Uterus (tissue), 4 donors: ENCODE data around the gene MSMP. TPM values are rescaled to one million over a fixed set of nuclear protein-coding genes. Genes with fewer than 3 reads are reported as not detected.
A peak's percentile ranks its signal among the peaks of the same experiment; 100 is the strongest.

Experiments used
- DNase-seq, 2 donors: peaks; one replicate each; pipeline ENCODE4 v3.0.0-alpha.2; 2019 to 2020
- H3K27ac ChIP-seq, 2 donors: fragments of 200-600 bp; sonication (generic); 1 replicate in 1 of 2; 2 replicates in 1 of 2; pipeline ENCODE4 v1.5.1; 2016 to 2018
- H3K27me3 ChIP-seq, 2 donors: fragments of 200-600 bp; sonication (generic); one replicate each; pipeline ENCODE4 v1.5.1; 2018 to 2019; ENCODE audit warnings: control low read depth in 1 of 2
- H3K36me3 ChIP-seq, 2 donors: fragments of 200-600 bp; sonication (generic); one replicate each; pipeline ENCODE4 v1.5.1; 2019; ENCODE audit warnings: control low read depth in 1 of 2
- H3K4me1 ChIP-seq, 2 donors: fragments of 200-600 bp; sonication (generic); one replicate each; pipeline ENCODE4 v1.5.1; 2018 to 2019; ENCODE audit warnings: control low read depth in 1 of 2
- H3K4me3 ChIP-seq, 2 donors: fragments of 200-600 bp; sonication (generic); 1 replicate in 1 of 2; 2 replicates in 1 of 2; pipeline ENCODE4 v1.5.1; 2018 to 2019; ENCODE audit warnings: mild to moderate bottlenecking in 1 of 2
- H3K9me3 ChIP-seq, 2 donors: fragments of 200-600 bp; sonication (generic); one replicate each; pipeline ENCODE4 v1.5.1; 2019; ENCODE audit warnings: control low read depth in 1 of 2
- CTCF ChIP-seq, 4 experiments: fragments of 200-600 bp in 2 of 4; fragments of 450-650 bp in 2 of 4; sonication (generic) in 2 of 4; IDR thresholded peaks; one replicate each; pipeline ENCODE4 v1.5.1; 2016 to 2019; ENCODE audit warnings: antibody characterized with exemption in 4 of 4, mild to moderate bottlenecking in 2 of 4, moderate library complexity in 1 of 4
- POLR2A ChIP-seq, 2 donors: fragments of 450-650 bp; IDR thresholded peaks; one replicate each; pipeline ENCODE4 v1.6.1; 2016; ENCODE audit warnings: antibody characterized with exemption in 2 of 2, mild to moderate bottlenecking in 1 of 2, moderate library complexity in 1 of 2
- intact Hi-C: fragments of 100-400 bp; cut with DNase I; formaldehyde crosslinking; loops from one replicate; pipeline ENCODE4 v1.15.1; 2023; ENCODE audit warnings: low total_unique reads
- total RNA-seq, 4 donors: library from RNA; depleted of rRNA in 3 of 4; stranded (reverse); fragments of >200 nt in 3 of 4; gene quantifications; one replicate each; pipeline versions ENCODE4 v1.1.0 to v1.2.4, GENCODE V29; 2014 to 2023
- donor health status: DM: yes; HTN: yes; CAD: no.

Gene MSMP
- total RNA-seq, 4 donors from 2014 or later: not detected

GRCh38 chr9:35748858-35749514 lies 5.1 kb downstream of the MSMP start, which contains the start of the genes GBA2 and RGP1:
Gene GBA2, minus strand, starts transcription at chr9:35749228. Its CDS starts 524 bp downstream, at chr9:35748704.
Gene RGP1, plus strand, starts transcription at chr9:35749287. Its CDS starts 469 bp downstream, at chr9:35749756.
- no peaks in the 10 kb centered on the region for H3K9me3 ChIP-seq
- TF ChIP-seq CTCF (IDR thresholded peaks at IDR 0.05): peak in 2 of 4 experiments; percentile 2 to 5
- TF ChIP-seq POLR2A (IDR thresholded peaks at IDR 0.05): peak; percentile 55 to 78
- peak; percentile 75 to 81 for DNase-seq
- no peaks in the 10 kb centered on the region for H3K27me3 ChIP-seq
- H3K27ac ChIP-seq: peak within 1 kb of the TSS; percentile 83 to 90
- no peaks in the 10 kb centered on the region for H3K36me3 ChIP-seq
- H3K4me1 ChIP-seq: peaks cover 0 to 18% of the 10 kb centered on the region in 2 donors
- peak within 1 kb of the TSS; percentile 66 to 91 for H3K4me3 ChIP-seq
- intact Hi-C loops: no loop called here

DNA sequence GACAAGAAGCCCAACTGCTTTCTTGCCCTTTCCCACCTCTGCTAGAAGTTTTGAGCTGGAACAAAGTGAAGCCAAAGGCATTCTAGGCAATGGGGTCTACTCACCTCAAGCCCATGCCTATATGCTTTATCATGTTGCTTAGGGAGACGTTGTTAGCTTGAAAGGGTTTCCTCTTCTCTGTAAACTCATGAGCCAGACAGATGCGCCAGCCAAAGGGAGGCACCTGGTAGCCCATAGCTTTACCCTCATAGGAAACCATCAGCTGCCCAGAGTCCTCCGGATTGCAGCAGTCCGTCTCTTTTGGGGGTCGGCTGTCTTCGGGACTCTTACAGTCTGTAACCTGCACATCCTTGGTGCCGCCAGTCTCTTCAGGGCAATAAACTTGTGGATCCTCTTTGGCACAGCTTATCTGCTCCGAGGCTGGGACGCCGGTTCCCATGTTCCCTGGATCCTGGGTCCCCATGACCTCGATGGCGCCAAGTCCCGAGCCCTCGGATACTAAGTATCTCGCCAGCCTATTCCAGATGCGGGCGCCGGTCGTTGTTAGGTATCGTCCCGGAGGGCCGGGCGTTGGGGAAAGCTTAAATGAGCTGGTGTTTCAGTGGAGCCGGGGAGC lies 5.7 kb downstream of the MSMP start:
- H3K4me1 ChIP-seq: peaks cover 0 to 18% of the 10 kb centered on the region in 2 donors
- intact Hi-C loops: no loop called here
- peak overlapping the region; percentile 83 to 90 for H3K27ac ChIP-seq
- TF ChIP-seq CTCF (IDR thresholded peaks at IDR 0.05) (no peak), POLR2A (IDR thresholded peaks at IDR 0.05) (no peak)
- no peaks in the 10 kb centered on the region for H3K36me3 ChIP-seq
- H3K27me3 ChIP-seq: no peaks in the 10 kb centered on the region
- H3K9me3 ChIP-seq: no peaks in the 10 kb centered on the region
- peak overlapping the region; percentile 66 to 91 for H3K4me3 ChIP-seq
- no peak for DNase-seq

- peak overlapping the region; percentile 66 to 91 for H3K4me3 ChIP-seq
- no peak overlapping the region for H3K27ac ChIP-seq
- H3K9me3 ChIP-seq: no peaks in the 10 kb centered on the region
- peaks cover 0 to 18% of the 10 kb centered on the region in 2 donors for H3K4me1 ChIP-seq
- intact Hi-C loops: no loop called here
- no peaks in the 10 kb centered on the region for H3K36me3 ChIP-seq
- H3K27me3 ChIP-seq: no peaks in the 10 kb centered on the region
- no peak for DNase-seq
- TF ChIP-seq POLR2A (IDR thresholded peaks at IDR 0.05): no peak
- no peak for TF ChIP-seq CTCF (IDR thresholded peaks at IDR 0.05)
Measured at GRCh38 chr9:35746583-35746982, 7.5 kb downstream of the MSMP start.

DNA sequence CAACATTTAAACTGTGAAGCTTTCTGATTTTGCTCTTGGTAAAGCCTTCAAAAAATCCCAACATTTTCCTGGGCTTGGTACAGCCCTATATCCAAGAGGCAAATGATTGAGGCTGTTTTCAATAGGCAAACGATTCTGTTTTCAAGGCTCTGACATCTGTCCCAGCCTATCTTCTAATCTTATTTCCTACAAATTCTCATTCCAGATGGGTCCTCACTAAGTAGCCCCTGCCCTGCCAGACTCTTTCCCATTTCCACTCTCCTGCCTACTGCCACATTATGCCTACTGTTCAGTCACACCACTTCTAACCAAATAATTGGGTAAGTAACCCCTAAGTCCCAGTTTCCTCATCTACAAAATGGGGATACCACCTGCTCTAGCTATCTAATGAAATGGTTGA lies 8.5 kb downstream of the MSMP start:
- TF ChIP-seq POLR2A (IDR thresholded peaks at IDR 0.05) (no peak), CTCF (IDR thresholded peaks at IDR 0.05) (no peak)
- Histone ChIP-seq H3K27me3 (no peaks in the 10 kb centered on the region), H3K4me1 (peaks cover 0 to 18% of the 10 kb centered on the region in 2 donors), H3K36me3 (no peaks in the 10 kb centered on the region), H3K4me3 (no peak overlapping the region), H3K9me3 (no peaks in the 10 kb centered on the region), H3K27ac (no peak overlapping the region)
- intact Hi-C loops: no loop called here
- no peak for DNase-seq

- intact Hi-C loops: no loop called here
- DNase-seq: no peak
- no peak overlapping the region for H3K27ac ChIP-seq
- H3K4me3 ChIP-seq: no peak overlapping the region
- H3K36me3 ChIP-seq: no peaks in the 10 kb centered on the region
- H3K27me3 ChIP-seq: no peaks in the 10 kb centered on the region
- H3K4me1 ChIP-seq: peaks cover 0 to 15% of the 10 kb centered on the region in 2 donors
- no peak for TF ChIP-seq POLR2A (IDR thresholded peaks at IDR 0.05)
- no peak for TF ChIP-seq CTCF (IDR thresholded peaks at IDR 0.05)
- no peaks in the 10 kb centered on the region for H3K9me3 ChIP-seq
Measured at GRCh38 chr9:35743880-35744518, 10.1 kb downstream of the MSMP start.
